Measurements from ENCODE around the gene RAD51B.
A peak's percentile ranks its signal among the peaks of the same experiment; 100 is the strongest.

Gene RAD51B

GRCh38 chr14:67900231-67900630, 80.7 kb downstream of the RAD51B start:
- DNase-seq (ENCODE audit: low read depth in 2 of 2) = no peak

- DNase-seq (ENCODE audit: low read depth in 2 of 2) = no peak
Observed at GRCh38 chr14:67908052-67908754, 88.6 kb downstream of the RAD51B start.

GRCh38 chr14:67911562-67911961, 92.0 kb downstream of the RAD51B start:
- no peak for DNase-seq (ENCODE audit: low read depth in 2 of 2)

- no peak for DNase-seq (ENCODE audit: low read depth in 2 of 2)
Observed at GRCh38 chr14:67916430-67916829, 96.9 kb downstream of the RAD51B start.

GRCh38 chr14:67917006-67917405, 97.4 kb downstream of the RAD51B start:
- DNase-seq (ENCODE audit: low read depth in 2 of 2) = no peak

GRCh38 chr14:67918838-67919237, 99.3 kb downstream of the RAD51B start:
- DNase-seq (ENCODE audit: low read depth in 2 of 2) = no peak

- DNase-seq (ENCODE audit: low read depth in 2 of 2) = no peak
Observed at GRCh38 chr14:67919259-67920032, 99.9 kb downstream of the RAD51B start.

- no peak for DNase-seq (ENCODE audit: low read depth in 2 of 2)
Observed at GRCh38 chr14:67926821-67927220, 107.2 kb downstream of the RAD51B start.

- DNase-seq (ENCODE audit: low read depth in 2 of 2) = no peak
Observed at GRCh38 chr14:67927244-67927643, 107.7 kb downstream of the RAD51B start.

- no peak for DNase-seq (ENCODE audit: low read depth in 2 of 2)
Observed at GRCh38 chr14:67928375-67928774, 108.8 kb downstream of the RAD51B start.

- no peak for DNase-seq (ENCODE audit: low read depth in 2 of 2)
Observed at GRCh38 chr14:67932708-67933246, 113.2 kb downstream of the RAD51B start.

- no peak for DNase-seq (ENCODE audit: low read depth in 2 of 2)
Observed at GRCh38 chr14:67933266-67933665, 113.7 kb downstream of the RAD51B start.

GRCh38 chr14:67934087-67934486, 114.5 kb downstream of the RAD51B start:
- DNase-seq (ENCODE audit: low read depth in 2 of 2) = no peak

GRCh38 chr14:67934862-67935261, 115.3 kb downstream of the RAD51B start:
- DNase-seq (ENCODE audit: low read depth in 2 of 2) = no peak

- DNase-seq (ENCODE audit: low read depth in 2 of 2) = no peak
Observed at GRCh38 chr14:67935371-67935770, 115.8 kb downstream of the RAD51B start.

GRCh38 chr14:67938071-67938470, 118.5 kb downstream of the RAD51B start:
- DNase-seq (ENCODE audit: low read depth in 2 of 2) = no peak

GRCh38 chr14:67940486-67941455, 121.2 kb downstream of the RAD51B start:
- DNase-seq (ENCODE audit: low read depth in 2 of 2) = no peak

- DNase-seq (ENCODE audit: low read depth in 2 of 2) = no peak
Observed at GRCh38 chr14:67941456-67942018, 122.0 kb downstream of the RAD51B start.

GRCh38 chr14:67942080-67942710, 122.6 kb downstream of the RAD51B start:
- no peak for DNase-seq (ENCODE audit: low read depth in 2 of 2)

GRCh38 chr14:67943947-67944346, 124.4 kb downstream of the RAD51B start:
- peak; percentile 3 to 9 for DNase-seq (ENCODE audit: low read depth in 2 of 2)

- no peak for DNase-seq (ENCODE audit: low read depth in 2 of 2)
Observed at GRCh38 chr14:67944605-67945004, 125.0 kb downstream of the RAD51B start.
